Measurements from ENCODE around the gene ROBO1.

- TF ChIP-seq EZH2 (IDR thresholded peaks at IDR 0.05; ENCODE audit: insufficient read depth, poor library complexity, severe bottlenecking) = no peak
- TF ChIP-seq EZH2phosphoT487 (IDR thresholded peaks at IDR 0.05; ENCODE audit: insufficient read depth, low read depth) = no peak
Measured at GRCh38 chr3:79418855-79419621, 348.8 kb downstream of the ROBO1 start.
